Thyroid gland (tissue), 4 donors: ENCODE data around the gene CCDC122. TPM values are rescaled to one million over a fixed set of nuclear protein-coding genes. Genes with fewer than 3 reads are reported as not detected.

Experiments used
- DNase-seq, 2 donors: peaks; one replicate each; pipeline ENCODE4 v3.0.0-alpha.2; 2019
- H3K27ac ChIP-seq, 3 donors: fragments of 200-600 bp; sonication (generic); 1 replicate in 2 of 3; 2 replicates in 1 of 3; pipeline ENCODE4 v1.5.1; 2016 to 2019; ENCODE audit warnings: mild to moderate bottlenecking in 1 of 3, moderate library complexity in 1 of 3
- H3K27me3 ChIP-seq: fragments of 200-600 bp; sonication (generic); one replicate; pipeline ENCODE4 v1.5.1; 2019
- H3K36me3 ChIP-seq, 2 donors: fragments of 200-600 bp; sonication (generic); one replicate each; pipeline ENCODE4 v1.5.1; 2016 to 2019
- H3K4me1 ChIP-seq, 2 donors: fragments of 200-600 bp; sonication (generic); one replicate each; pipeline ENCODE4 v1.5.1; 2017 to 2019
- H3K4me3 ChIP-seq, 3 donors: fragments of 200-600 bp; sonication (generic); replicated peaks in 1 of 3; 1 replicate in 2 of 3; 2 replicates in 1 of 3; pipeline ENCODE4 v1.5.1; 2016; ENCODE audit warnings: mild to moderate bottlenecking in 1 of 3
- H3K9me3 ChIP-seq: fragments of 200-600 bp; sonication (generic); one replicate; pipeline ENCODE4 v1.5.1; 2017
- CTCF ChIP-seq, 6 experiments: fragments of 200-600 bp in 3 of 6; fragments of 450-650 bp in 3 of 6; sonication (generic) in 3 of 6; IDR thresholded peaks; one replicate each; pipeline ENCODE4 v1.5.1; 2016 to 2019; ENCODE audit warnings: antibody characterized with exemption in 6 of 6, mild to moderate bottlenecking in 2 of 6, inconsistent platforms in 1 of 6, moderate library complexity in 1 of 6
- POLR2A ChIP-seq, 2 donors: fragments of 450-650 bp; IDR thresholded peaks; one replicate each; pipeline ENCODE4 v1.6.1; 2017; ENCODE audit warnings: antibody characterized with exemption in 2 of 2, mild to moderate bottlenecking in 2 of 2, moderate library complexity in 1 of 2
- WGBS, 2 donors: methylation state at CpG; one replicate each; pipeline ENCODE4 v1.1.5; 2017; 5-methylcytosine and 5-hydroxymethylcytosine counted together
- intact Hi-C: fragments of 100-400 bp; cut with DNase I; formaldehyde crosslinking; loops from one replicate; pipeline ENCODE4 v1.15.1; 2023
- total RNA-seq, 4 donors: library from RNA; depleted of rRNA; stranded (reverse); fragments of >200 nt; gene quantifications; one replicate each; pipeline ENCODE4 v1.2.3, GENCODE V29; 2016

The CCDC122 gene
- total RNA-seq, 4 donors from 2014 or later: 8.6 to 19.8 (median 10.6) TPM

GRCh38 chr13:43848001-43848649 is 31.4 kb downstream of the CCDC122 start:
- no peak overlapping the region for H3K27ac ChIP-seq
- 83 to 100% methylated on average over 1 of the region's 1 CpG for WGBS, 2 donors
- DNase-seq: no peak
- H3K36me3 ChIP-seq: no peaks in the 10 kb centered on the region
- intact Hi-C loops: no loop called here
- no peak for TF ChIP-seq POLR2A (IDR thresholded peaks at IDR 0.05)
- no peak for TF ChIP-seq CTCF (IDR thresholded peaks at IDR 0.05)
- no peaks in the 10 kb centered on the region for H3K27me3 ChIP-seq
- H3K9me3 ChIP-seq: no peaks in the 10 kb centered on the region
- H3K4me3 ChIP-seq: no peak overlapping the region
- H3K4me1 ChIP-seq: no peaks in the 10 kb centered on the region

- Histone ChIP-seq H3K4me1 (no peaks in the 10 kb centered on the region), H3K27me3 (no peaks in the 10 kb centered on the region), H3K36me3 (no peaks in the 10 kb centered on the region), H3K27ac (no peak overlapping the region), H3K9me3 (no peaks in the 10 kb centered on the region), H3K4me3 (no peak overlapping the region)
- intact Hi-C loops: no loop called here
- no peak for DNase-seq
- WGBS, 2 donors: 89 to 92% methylated on average over 3 of the region's 3 CpGs
- TF ChIP-seq CTCF (IDR thresholded peaks at IDR 0.05) (no peak), POLR2A (IDR thresholded peaks at IDR 0.05) (no peak)
These were observed 32.9 kb downstream of the CCDC122 start for GRCh38 chr13:43846496-43847158.

- H3K4me3 ChIP-seq: no peak overlapping the region
- intact Hi-C loops: no loop called here
- no peaks in the 10 kb centered on the region for H3K36me3 ChIP-seq
- WGBS, 2 donors: 85 to 86% methylated on average over 4 of the region's 4 CpGs
- H3K4me1 ChIP-seq: no peaks in the 10 kb centered on the region
- TF ChIP-seq CTCF (IDR thresholded peaks at IDR 0.05) (no peak), POLR2A (IDR thresholded peaks at IDR 0.05) (no peak)
- H3K27ac ChIP-seq: no peak overlapping the region
- H3K27me3 ChIP-seq: no peaks in the 10 kb centered on the region
- no peaks in the 10 kb centered on the region for H3K9me3 ChIP-seq
- DNase-seq: no peak
These were observed 40.6 kb downstream of the CCDC122 start for GRCh38 chr13:43838909-43839308.

GRCh38 chr13:43835701-43836100 is 43.8 kb downstream of the CCDC122 start:
- 89 to 93% methylated on average over 2 of the region's 2 CpGs for WGBS, 2 donors
- no peak for DNase-seq
- Histone ChIP-seq H3K36me3 (no peaks in the 10 kb centered on the region), H3K27me3 (no peaks in the 10 kb centered on the region), H3K4me1 (no peaks in the 10 kb centered on the region), H3K27ac (no peak overlapping the region), H3K4me3 (no peak overlapping the region), H3K9me3 (no peaks in the 10 kb centered on the region)
- TF ChIP-seq POLR2A (IDR thresholded peaks at IDR 0.05): no peak
- intact Hi-C loops: no loop called here

GRCh38 chr13:43831088-43831487 is 48.5 kb downstream of the CCDC122 start:
- Histone ChIP-seq H3K4me3 (no peak overlapping the region), H3K27me3 (no peaks in the 10 kb centered on the region), H3K4me1 (no peaks in the 10 kb centered on the region), H3K36me3 (no peaks in the 10 kb centered on the region), H3K9me3 (no peaks in the 10 kb centered on the region), H3K27ac (no peak overlapping the region)
- intact Hi-C loops: no loop called here
- WGBS, 2 donors: 59 to 69% methylated on average over 2 of the region's 2 CpGs
- no peak for TF ChIP-seq POLR2A (IDR thresholded peaks at IDR 0.05)
- no peak for TF ChIP-seq CTCF (IDR thresholded peaks at IDR 0.05)
- no peak for DNase-seq
